ENCODE data around the gene EXO1.

DNA sequence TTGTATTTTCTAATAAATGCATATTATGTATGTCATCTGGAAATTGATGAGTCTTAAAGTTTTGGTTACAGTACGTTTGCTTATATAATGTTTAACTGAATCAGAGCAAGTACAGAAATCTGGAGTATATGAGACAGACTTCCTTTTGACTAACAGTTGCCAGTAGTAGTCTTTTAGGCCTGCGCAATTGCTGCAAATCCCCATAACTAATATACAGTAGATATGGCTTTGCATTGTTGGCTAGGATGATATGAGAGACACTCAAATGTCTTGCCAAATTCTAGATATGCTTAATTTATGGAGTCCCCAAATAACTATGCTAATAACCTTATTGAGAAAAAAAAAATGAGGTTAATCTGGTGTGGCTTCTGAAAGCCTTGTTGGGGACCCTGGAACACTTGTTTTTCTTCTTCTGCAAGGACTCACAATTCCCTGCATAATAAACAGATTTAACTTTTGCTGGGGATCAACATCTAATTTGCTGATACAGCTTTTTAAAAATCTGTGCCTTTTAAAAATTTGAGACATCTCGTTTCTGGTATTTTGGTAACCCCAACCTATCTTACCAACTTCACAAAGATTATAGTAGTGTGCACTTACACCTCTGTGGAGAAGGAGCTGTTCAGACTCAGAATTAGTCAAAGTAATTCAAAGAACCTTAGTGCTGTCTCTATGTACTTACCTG lies 22.9 kb downstream of the EXO1 start:
- TF ChIP-seq, protein P1, sequence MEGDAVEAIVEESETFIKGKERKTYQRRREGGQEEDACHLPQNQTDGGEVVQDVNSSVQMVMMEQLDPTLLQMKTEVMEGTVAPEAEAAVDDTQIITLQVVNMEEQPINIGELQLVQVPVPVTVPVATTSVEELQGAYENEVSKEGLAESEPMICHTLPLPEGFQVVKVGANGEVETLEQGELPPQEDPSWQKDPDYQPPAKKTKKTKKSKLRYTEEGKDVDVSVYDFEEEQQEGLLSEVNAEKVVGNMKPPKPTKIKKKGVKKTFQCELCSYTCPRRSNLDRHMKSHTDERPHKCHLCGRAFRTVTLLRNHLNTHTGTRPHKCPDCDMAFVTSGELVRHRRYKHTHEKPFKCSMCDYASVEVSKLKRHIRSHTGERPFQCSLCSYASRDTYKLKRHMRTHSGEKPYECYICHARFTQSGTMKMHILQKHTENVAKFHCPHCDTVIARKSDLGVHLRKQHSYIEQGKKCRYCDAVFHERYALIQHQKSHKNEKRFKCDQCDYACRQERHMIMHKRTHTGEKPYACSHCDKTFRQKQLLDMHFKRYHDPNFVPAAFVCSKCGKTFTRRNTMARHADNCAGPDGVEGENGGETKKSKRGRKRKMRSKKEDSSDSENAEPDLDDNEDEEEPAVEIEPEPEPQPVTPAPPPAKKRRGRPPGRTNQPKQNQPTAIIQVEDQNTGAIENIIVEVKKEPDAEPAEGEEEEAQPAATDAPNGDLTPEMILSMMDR (IDR thresholded peaks at IDR 0.05), result no peak
- no peak for TF ChIP-seq POLR2A (IDR thresholded peaks at IDR 0.05)

Data from thyroid gland (tissue), 4 donors.